Measurements from ENCODE around the gene PHACTR1. TPM values are rescaled to one million over a fixed set of nuclear protein-coding genes. Genes with fewer than 3 reads are reported as not detected.

Gene PHACTR1
- total and polyA plus RNA-seq, 3 donors from 2014 or later = 5.1 to 7.6 (median 6.5) TPM

- TF ChIP-seq CTCF (IDR thresholded peaks at IDR 0.05) (no peak), POLR2A (IDR thresholded peaks at IDR 0.05) (no peak)
- intact Hi-C loops (cut with DNase I; ENCODE audit: low total_unique reads) = no loop called here
- WGBS, 2 donors = 49 to 61% methylated on average over 3 of the region's 3 CpGs
- DNase-seq = no peak
- Histone ChIP-seq H3K27ac (no peak overlapping the region), H3K36me3 (ENCODE audit: low read depth, missing control alignments) (no peaks in the 10 kb centered on the region), H3K4me1 (peaks cover 6% of the 10 kb centered on the region), H3K9me3 (no peaks in the 10 kb centered on the region), H3K27me3 (no peaks in the 10 kb centered on the region), H3K4me3 (no peak overlapping the region)
Observed at GRCh38 chr6:13248053-13248452, 531.5 kb downstream of the PHACTR1 start.

GRCh38 chr6:13248584-13248985 is 532.0 kb downstream of the PHACTR1 start:
- DNase-seq = no peak
- WGBS, 2 donors = 70 to 73% methylated on average over 8 of the region's 8 CpGs

GRCh38 chr6:13248994-13249393 is 532.4 kb downstream of the PHACTR1 start:
- DNase-seq = no peak
- peaks cover 6% of the 10 kb centered on the region for H3K4me1 ChIP-seq
- no peak for TF ChIP-seq CTCF (IDR thresholded peaks at IDR 0.05)
- H3K27ac ChIP-seq = no peak overlapping the region
- no peaks in the 10 kb centered on the region for H3K27me3 ChIP-seq
- no peaks in the 10 kb centered on the region for H3K36me3 ChIP-seq (ENCODE audit: low read depth, missing control alignments)
- H3K9me3 ChIP-seq = no peaks in the 10 kb centered on the region
- H3K4me3 ChIP-seq = no peak overlapping the region
- 78 to 82% methylated on average over 7 to 8 of the region's 8 CpGs for WGBS, 2 donors
- intact Hi-C loops (cut with DNase I; ENCODE audit: low total_unique reads) = no loop called here

More at GRCh38 chr6:13248584-13248985, 532.0 kb downstream of the PHACTR1 start:
- Histone ChIP-seq H3K4me1 (peaks cover 6% of the 10 kb centered on the region), H3K27ac (no peak overlapping the region), H3K4me3 (no peak overlapping the region), H3K9me3 (no peaks in the 10 kb centered on the region), H3K36me3 (ENCODE audit: low read depth, missing control alignments) (no peaks in the 10 kb centered on the region), H3K27me3 (no peaks in the 10 kb centered on the region)
- intact Hi-C loops (cut with DNase I; ENCODE audit: low total_unique reads) = no loop called here
- no peak for TF ChIP-seq CTCF (IDR thresholded peaks at IDR 0.05)
- TF ChIP-seq POLR2A (IDR thresholded peaks at IDR 0.05) = no peak

GRCh38 chr6:13249817-13250216 is 533.2 kb downstream of the PHACTR1 start:
- Histone ChIP-seq H3K36me3 (ENCODE audit: low read depth, missing control alignments) (no peaks in the 10 kb centered on the region), H3K27ac (no peak overlapping the region), H3K27me3 (no peaks in the 10 kb centered on the region), H3K4me3 (no peak overlapping the region), H3K4me1 (peaks cover 6% of the 10 kb centered on the region), H3K9me3 (no peaks in the 10 kb centered on the region)
- DNase-seq = no peak
- no peak for TF ChIP-seq CTCF (IDR thresholded peaks at IDR 0.05)
- TF ChIP-seq POLR2A (IDR thresholded peaks at IDR 0.05) = no peak
- intact Hi-C loops (cut with DNase I; ENCODE audit: low total_unique reads) = no loop called here
- 93 to 100% methylated on average over 1 of the region's 1 CpG for WGBS, 2 donors

GRCh38 chr6:13250703-13251102 is 534.1 kb downstream of the PHACTR1 start:
- Histone ChIP-seq H3K4me3 (no peak overlapping the region), H3K36me3 (ENCODE audit: low read depth, missing control alignments) (no peaks in the 10 kb centered on the region), H3K27me3 (no peaks in the 10 kb centered on the region), H3K9me3 (no peaks in the 10 kb centered on the region), H3K27ac (no peak overlapping the region), H3K4me1 (peaks cover 6% of the 10 kb centered on the region)
- no peak for DNase-seq
- intact Hi-C loops (cut with DNase I; ENCODE audit: low total_unique reads) = no loop called here
- TF ChIP-seq POLR2A (IDR thresholded peaks at IDR 0.05) = no peak
- no peak for TF ChIP-seq CTCF (IDR thresholded peaks at IDR 0.05)
- WGBS, 2 donors = 83 to 87% methylated on average over 6 of the region's 6 CpGs

All from testis (tissue), 3 donors.